Activated CD4-positive, alpha-beta T cell treated with anti-CD3 and anti-CD28 coated beads, Interleukin-2, Interleukin-4, amounts not matched to agents 100 ng/mL and 50 ng/mL, durations not matched to agents 16 hours and 8 hours (primary cell): ENCODE measurements around the gene RAB34.

Experiments
- DNase-seq: peaks from one replicate; pipeline ENCODE4 v3.0.0-alpha.2; 2020; ENCODE audit warnings: low spot score

The RAB34 gene, protein sequence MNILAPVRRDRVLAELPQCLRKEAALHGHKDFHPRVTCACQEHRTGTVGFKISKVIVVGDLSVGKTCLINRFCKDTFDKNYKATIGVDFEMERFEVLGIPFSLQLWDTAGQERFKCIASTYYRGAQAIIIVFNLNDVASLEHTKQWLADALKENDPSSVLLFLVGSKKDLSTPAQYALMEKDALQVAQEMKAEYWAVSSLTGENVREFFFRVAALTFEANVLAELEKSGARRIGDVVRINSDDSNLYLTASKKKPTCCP

DNA sequence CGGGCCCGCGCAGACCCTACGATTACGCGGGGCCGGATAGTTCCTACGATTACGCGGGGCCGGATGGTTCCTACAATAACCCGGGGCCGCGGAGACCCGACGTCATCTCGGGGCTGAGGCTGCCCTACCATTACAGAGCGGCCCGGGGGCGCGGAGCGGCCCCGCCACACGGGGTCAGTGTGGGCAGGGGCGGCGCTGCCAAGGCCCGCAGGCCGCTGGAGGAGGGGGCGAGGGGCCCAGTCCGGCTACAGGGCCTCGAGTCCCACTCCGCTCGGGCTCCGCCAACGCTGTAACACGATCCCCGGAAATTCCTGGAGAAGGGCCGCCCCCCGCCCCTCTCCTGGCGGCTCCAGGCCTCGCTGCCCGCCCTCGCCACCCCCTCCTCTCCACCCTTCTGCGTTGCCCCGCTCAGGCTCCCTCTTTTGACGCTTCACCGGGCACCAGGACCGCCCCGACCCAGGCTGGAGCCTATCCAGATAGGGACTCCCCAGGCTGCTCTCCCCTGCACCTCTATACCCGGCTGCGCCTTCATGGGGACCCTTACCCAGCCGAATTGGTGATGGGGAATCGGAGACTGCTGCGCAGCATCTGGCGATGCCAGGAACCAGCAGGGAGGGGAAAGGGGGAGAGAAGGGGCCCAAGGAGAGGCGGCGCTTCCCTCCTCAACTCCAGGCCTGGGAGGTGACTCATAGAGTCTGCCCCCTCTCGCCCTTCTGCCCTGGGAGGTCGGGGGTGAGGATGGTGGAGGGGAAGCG lies at the start of gene RAB34:
TSS of gene RAB34 (minus strand) at position 291 of the 755 bp plus-strand sequence. CDS start 602 bp downstream, outside the sequence.
- no peak for DNase-seq

DNA sequence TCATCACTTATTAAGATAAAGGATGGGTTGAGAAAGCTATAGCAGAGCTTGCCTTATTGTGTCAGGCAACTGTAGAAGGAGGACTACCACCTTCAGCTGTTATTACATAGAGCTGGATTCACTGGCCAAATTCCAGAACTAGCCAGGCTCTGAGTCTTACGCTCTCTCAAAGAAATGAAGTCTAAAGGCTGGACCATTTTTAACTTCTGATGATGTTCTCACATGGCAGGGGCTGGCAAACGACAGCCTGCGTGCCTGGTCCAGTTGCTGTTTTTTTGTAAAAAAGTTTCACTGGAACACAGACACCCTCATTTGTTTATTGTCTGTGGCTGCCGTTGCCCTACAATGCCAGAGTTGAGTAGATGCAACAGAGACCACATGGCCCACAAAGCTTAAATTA lies 47.4 kb upstream of the RAB34 start:
- no peak for DNase-seq

DNA sequence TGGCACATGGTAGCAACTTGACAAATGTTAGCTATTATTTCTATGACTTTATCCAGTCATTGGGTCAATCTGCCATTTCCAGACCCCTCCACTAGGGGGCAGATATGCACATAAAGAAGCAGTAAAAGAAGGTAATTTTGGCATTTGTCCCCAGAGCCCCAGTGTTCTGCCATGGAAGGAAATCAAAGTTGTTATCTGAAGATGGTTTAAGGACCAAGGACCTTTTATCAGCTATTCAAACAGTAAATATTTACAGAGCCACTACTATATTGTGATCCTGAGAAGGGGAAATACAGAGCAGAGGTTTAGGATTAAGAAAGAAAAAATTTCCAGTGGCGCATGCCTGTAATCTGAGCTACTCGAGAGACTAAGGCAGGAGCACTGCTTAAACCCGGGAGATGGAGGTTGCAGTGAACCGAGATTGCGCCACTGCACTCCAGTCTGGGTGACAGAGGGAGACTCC lies 46.2 kb upstream of the RAB34 start:
- DNase-seq: peak; percentile 84

GRCh38 chr17:28763137-28763799 lies 45.6 kb upstream of the RAB34 start:
- DNase-seq: peak; percentile 66

- no peak for DNase-seq
These were observed 43.2 kb upstream of the RAB34 start for GRCh38 chr17:28760601-28761562.

GRCh38 chr17:28759256-28759865 lies 41.7 kb upstream of the RAB34 start:
- DNase-seq: no peak

GRCh38 chr17:28758411-28759121 lies 40.9 kb upstream of the RAB34 start:
- DNase-seq: no peak

DNA sequence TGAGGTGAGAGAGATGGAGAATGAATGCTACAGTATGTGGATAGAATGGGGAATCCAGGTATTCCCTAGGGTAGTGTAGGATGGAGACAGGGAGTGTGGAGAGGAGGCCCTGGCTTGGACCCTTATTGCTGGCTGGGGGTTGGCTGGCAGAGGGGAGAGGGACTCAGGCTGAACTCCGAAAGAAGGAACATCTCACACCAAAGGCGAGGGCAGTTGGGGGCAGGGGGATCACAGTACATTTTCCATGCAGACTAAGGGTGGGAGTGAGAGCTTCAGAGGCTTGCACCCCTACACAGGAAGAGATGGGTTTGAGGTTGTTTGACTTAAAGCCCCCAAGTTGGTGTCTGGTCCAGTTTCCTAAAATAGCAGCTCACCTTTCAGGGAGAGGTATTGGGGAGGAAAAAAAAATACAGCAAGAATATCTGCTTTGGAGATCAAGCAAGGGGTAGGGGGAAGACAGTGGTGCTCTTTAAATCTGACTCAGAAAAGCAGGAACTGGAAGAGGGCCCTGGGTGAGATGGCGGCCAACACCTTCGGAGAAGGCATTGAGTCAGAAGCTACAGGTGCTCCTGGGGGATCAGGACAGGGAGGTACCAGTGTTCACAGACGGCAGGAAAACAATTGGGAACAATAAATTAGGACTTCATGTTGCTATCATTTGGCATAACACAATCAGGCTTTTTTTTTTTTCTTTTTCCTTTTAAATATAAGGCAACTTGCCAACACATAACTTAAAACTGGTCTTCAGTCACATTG lies 38.6 kb upstream of the RAB34 start:
- DNase-seq: no peak

- DNase-seq: no peak
These were observed 37.8 kb upstream of the RAB34 start for GRCh38 chr17:28755486-28755885.

DNA sequence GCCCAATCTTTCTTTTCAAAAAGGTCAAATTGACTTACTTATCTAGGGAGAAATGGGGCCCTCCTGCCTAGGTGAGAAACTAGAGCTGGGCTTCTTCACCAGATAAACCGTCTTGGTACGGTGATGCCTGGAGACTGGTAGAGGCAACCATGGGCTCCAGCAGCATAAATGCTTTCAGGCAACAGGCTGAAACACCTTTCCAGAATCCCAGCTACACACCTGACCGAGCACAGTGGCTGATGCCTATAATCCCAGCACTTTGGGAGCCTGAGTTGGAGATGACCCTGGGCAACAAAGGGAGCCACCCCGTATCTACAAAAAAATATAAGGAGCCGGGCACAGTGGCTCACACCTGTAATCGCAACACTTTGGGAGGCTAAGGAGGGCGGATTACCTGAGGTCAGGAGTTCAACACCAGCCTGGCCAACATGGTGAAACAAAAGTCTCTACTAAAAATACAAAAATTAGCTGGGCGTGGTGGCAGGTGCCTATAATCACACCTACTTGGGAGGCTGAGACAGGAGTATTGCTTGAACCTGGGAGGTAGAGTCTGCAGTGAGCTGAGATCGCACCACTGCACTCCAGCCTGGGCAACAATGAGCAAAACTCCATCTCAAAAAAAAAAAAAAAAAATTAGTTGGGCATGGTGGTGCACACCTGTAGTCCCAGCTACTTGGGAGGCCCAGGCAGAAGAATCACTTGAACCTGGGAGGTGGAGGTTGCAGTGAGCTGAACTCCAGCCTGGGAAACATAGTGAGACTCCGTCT lies 34.1 kb upstream of the RAB34 start:
- no peak for DNase-seq

DNA sequence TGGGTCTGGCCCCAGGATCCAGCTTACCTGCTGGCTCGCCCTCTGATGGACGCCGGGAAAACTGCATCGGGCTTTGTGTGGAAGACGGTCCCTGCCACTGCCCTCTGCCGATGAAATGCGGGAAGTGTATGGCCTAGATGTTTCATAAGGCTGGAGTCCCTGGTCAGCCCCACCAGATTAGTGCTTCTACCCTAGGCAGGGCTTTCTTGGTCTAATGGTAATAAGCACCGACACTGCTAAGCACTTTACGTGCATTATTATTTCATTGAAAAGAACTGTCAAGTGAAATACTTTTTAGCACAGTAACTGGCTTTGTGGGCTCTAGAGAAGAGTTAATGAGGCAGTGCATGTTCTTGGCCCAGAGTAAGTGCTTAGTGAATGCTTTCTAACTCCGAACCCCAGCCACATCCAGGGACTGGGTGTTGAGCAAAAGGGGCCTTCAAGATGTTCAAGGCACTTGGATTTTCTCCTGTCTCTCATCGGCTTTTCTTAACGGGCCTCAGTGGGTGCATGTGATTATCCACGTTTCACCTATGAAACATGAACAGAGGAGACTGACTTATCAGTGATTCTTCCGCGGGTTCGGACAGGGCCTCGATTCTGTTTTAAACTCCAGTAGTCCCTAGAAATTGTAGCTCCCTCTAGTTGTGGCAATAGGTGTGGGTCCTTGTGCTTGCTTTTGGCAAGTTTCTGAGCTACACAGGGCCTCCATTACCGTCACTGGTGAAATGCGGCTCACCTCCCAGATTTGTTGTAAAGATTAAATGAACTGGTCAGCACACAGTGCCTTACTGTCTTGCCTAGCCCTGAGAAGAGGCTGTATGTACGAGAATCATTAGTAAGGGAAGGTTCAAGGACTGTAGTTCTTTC lies 32.7 kb upstream of the RAB34 start:
- DNase-seq: peak; percentile 94

- DNase-seq: no peak
These were observed 32.0 kb upstream of the RAB34 start for GRCh38 chr17:28749516-28750177.

- no peak for DNase-seq
These were observed 31.3 kb upstream of the RAB34 start for GRCh38 chr17:28748852-28749515.

GRCh38 chr17:28747801-28748750 lies 30.4 kb upstream of the RAB34 start:
- no peak for DNase-seq

DNA sequence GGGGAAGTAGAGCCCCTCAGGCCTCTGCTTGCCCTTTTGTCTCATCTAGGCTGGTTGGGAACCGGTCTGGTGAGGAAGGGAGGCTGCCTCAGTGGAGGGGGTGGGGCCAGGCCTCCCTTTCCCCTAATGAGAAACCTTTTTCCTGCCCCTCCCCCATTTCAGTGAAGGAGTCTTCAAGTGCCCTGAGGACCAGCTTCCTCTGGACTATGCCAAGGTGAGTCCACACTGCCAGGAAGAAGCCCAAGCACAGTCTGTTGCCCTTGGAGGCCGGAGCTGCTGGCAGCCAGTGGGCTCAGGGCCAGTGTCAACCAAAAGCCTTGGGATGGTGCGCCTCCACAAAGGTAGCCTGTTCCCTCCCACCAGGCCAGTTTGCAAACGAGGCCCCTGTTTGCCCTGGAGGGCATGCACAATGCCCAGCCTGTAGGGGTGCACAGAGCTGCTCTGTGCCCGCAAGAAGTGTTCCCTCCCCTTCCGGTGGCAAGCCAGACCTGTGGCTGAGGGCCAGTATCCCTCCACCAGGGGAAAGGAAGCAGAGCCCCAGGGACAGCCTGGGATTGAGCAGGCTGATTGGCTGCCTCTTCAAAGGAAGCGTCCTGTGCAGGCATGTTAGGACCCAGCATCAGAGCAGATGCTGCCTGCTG lies 29.5 kb upstream of the RAB34 start:
- no peak for DNase-seq
